A549 (cell line): Measurements from ENCODE around the gene FAM78A.

ENCODE experiments used
- CEBPB ChIP-seq, 2 experiments: fragments of >200 bp in 1 of 2; sonication (Bioruptor Twin) in 1 of 2; formaldehyde crosslinking in 1 of 2; IDR thresholded peaks; 2 replicates each; pipeline ENCODE4 v1.6.1; 2012 to 2016
- CTCF ChIP-seq: fragments of >200 bp; sonication (Bioruptor Twin); formaldehyde crosslinking; IDR thresholded peaks from 3 replicates; pipeline ENCODE4 v1.5.1; 2016
- EHMT2 ChIP-seq: fragments of 200-600 bp; sonication (generic); IDR thresholded peaks from 2 replicates; pipeline ENCODE4 v1.6.1; 2016; ENCODE audit warnings: antibody characterized with exemption, low read depth, mild to moderate bottlenecking, moderate library complexity
- HDAC2 ChIP-seq: fragments of 200-600 bp; sonication (generic); IDR thresholded peaks from 2 replicates; pipeline ENCODE4 v1.6.1; 2016
- JUN ChIP-seq, 2 experiments: fragments of >200 bp; sonication (Bioruptor Twin); formaldehyde crosslinking; IDR thresholded peaks; 2 replicates in 1 of 2; 3 replicates in 1 of 2; pipeline ENCODE4 v1.6.1; 2016 to 2017
- JUNB ChIP-seq: fragments of >200 bp; sonication (Bioruptor Twin); formaldehyde crosslinking; IDR thresholded peaks from 2 replicates; pipeline ENCODE4 v1.6.1; 2016
- KDM1A ChIP-seq: fragments of 200-600 bp; sonication (generic); IDR thresholded peaks from 2 replicates; pipeline ENCODE4 v1.6.1; 2016; ENCODE audit warnings: low read depth, mild to moderate bottlenecking
- MAX ChIP-seq: IDR thresholded peaks from 2 replicates; pipeline ENCODE4 v1.6.1; 2012
- MYC ChIP-seq: IDR thresholded peaks from 2 replicates; pipeline ENCODE4 v1.6.1; 2012; ENCODE audit warnings: mild to moderate bottlenecking, inconsistent platforms, low read length, improper control_type of control experiment, borderline replicate concordance
- POLR2A ChIP-seq: IDR thresholded peaks from 2 replicates; pipeline ENCODE4 v1.6.1; 2012; ENCODE audit warnings: mild to moderate bottlenecking, low read length
- POLR2AphosphoS2 ChIP-seq: conservative IDR thresholded peaks from 2 replicates; pipeline ENCODE4 v1.6.1; 2012; ENCODE audit warnings: low read length, improper control_type of control experiment, inconsistent platforms
- RFX5 ChIP-seq: fragments of 450-650 bp; IDR thresholded peaks from 2 replicates; pipeline ENCODE4 v1.7.1; 2014; ENCODE audit warnings: antibody characterized with exemption, mild to moderate bottlenecking, moderate library complexity
- SMC3 ChIP-seq: fragments of >200 bp; sonication (Bioruptor Twin); formaldehyde crosslinking; IDR thresholded peaks from 3 replicates; pipeline ENCODE4 v1.6.1; 2018; ENCODE audit warnings: inconsistent platforms
- TP53 ChIP-seq: fragments of 250-450 bp; sonication (Bioruptor Pico); IDR thresholded peaks from 2 replicates; pipeline ENCODE4 v1.5.0; 2021; ENCODE audit warnings: mild to moderate bottlenecking, moderate library complexity

DNA sequence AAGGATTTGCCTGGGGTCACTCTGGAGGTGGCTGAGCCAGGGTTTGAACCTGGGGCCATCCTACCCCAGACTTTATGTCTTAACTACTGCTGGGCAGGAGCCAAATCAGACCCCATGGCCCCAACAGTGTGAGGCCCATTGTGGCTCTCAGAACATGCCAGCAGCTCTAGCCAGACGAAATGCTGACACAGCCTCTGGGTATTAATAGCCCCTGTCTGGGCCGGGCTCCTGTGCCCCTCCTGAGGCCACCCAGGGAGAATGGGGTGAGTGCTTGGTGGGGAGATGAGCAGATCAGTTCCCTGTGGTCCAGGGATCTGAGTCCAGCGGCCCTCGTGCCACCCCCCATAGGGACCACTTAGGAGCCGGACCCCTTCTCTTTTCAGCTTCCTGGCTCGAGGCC is 11.0 kb upstream of the FAM78A start:
- no peak for TF ChIP-seq CTCF
- TF ChIP-seq JUN (IDR thresholded peaks at IDR 0.05) = no peak
- TF ChIP-seq CEBPB (IDR thresholded peaks at IDR 0.05) = no peak
- no peak for TF ChIP-seq POLR2A
- TF ChIP-seq MAX = no peak
- TF ChIP-seq MYC = no peak
- TF ChIP-seq HDAC2 = no peak
- no peak for TF ChIP-seq TP53 (CRISPR knock-in tag)
- TF ChIP-seq EHMT2 = no peak
- no peak for TF ChIP-seq SMC3
- TF ChIP-seq RFX5 = no peak
- no peak for TF ChIP-seq POLR2AphosphoS2
- TF ChIP-seq KDM1A = no peak
- no peak for TF ChIP-seq JUNB
